NCI-H526 (cell line): ENCODE measurements around the gene AGO3.

Experiments used
- DNase-seq, 2 experiments: peaks; one replicate each; lab custom pipeline; 2025; lab: John Stamatoyannopoulos, UW

The AGO3 gene

DNA sequence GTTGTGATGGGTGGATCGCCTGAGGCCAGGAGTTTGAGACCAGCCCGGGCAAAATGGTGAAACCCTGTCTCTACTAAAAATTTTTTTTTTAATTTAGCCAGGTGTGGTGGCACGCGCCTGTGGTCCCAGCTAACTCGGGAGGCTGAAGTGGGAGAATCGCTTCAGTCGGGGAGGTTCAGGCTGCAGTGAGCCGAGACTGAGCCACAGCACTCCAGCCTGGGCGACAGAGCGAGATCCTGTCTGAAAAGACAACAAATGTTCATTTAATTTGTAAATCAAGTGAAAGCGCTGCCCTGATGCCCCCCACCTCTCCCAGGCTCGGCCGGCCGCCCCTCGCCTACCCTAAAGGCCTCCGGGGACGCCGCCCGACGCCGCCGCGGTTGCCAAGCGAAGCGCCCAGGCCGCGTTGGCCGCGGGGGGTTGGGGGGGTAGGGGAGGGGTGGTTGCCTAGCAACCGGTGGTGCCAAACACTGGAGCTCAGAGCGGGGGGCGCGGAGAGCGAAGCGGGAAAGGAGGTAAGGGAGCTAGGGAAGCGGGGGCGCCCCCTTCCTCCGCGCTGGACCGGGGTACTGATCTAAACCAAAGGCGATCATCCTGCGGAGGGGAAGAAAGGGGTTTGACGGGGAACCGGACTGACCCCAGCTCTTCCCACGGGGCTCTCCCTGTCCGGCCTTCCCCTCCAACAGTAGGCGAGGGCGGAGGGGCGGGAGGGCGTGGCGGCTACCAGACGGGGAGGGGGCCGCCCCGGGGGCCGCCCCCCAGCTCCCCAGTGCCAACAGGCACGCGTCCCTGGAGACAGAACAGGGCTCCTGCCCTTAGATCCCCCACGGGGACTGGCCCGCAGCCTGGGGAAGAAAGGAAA, 153.0 kb downstream of the AGO3 start, which contains the start of gene TEKT2:
TEKT2 (plus strand) TSS at position 460 of the 862 bp plus-strand sequence. CDS start 828 bp downstream, outside the sequence.
- DNase-seq = peak; percentile 79 to 95

DNA sequence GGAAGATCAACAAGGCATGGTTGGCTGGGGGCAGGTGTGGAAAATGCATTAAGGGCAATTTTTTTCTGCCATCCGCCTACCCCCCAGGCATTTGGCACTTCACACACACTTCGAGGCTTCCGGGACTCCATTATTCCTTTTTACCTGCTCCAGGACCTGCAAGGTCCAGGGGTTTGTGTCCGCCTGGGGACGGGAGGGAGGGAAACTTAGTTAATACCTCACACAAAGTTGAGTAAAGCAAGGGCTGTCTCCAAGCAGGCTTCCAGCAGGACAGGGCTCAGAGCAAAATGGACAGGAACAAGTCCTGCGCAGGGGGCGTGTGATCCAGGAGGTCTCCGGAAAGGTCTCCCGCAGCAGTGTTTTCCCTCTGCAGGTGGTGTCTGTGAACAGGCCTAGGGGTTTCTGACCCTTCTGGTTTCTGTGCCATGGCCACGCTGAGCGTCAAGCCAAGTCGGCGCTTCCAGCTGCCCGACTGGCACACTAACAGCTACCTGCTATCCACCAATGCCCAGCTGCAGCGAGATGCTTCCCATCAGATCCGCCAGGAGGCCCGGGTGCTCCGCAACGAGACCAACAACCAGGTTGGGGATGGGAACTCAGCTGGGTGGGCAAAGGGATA, 153.7 kb downstream of the AGO3 start:
- DNase-seq = peak; percentile 75 to 76

DNA sequence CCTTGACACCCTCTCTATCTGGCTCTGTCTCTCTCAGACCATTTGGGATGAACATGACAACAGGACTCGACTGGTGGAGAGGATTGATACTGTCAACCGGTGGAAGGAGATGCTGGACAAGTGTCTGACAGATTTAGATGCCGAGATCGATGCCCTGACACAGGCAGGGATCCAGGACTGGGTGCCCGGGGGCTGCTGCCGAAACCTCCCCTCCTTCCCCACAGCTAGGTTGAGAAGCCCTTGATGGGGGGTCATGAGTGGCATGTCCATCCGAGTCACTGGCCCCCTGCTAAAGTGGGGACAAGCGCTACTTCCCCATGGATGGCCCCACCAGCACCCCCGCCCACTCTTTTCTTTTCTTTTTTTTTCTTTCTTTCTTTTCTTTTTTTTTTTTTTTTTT, 154.2 kb downstream of the AGO3 start:
- DNase-seq = no peak

DNA sequence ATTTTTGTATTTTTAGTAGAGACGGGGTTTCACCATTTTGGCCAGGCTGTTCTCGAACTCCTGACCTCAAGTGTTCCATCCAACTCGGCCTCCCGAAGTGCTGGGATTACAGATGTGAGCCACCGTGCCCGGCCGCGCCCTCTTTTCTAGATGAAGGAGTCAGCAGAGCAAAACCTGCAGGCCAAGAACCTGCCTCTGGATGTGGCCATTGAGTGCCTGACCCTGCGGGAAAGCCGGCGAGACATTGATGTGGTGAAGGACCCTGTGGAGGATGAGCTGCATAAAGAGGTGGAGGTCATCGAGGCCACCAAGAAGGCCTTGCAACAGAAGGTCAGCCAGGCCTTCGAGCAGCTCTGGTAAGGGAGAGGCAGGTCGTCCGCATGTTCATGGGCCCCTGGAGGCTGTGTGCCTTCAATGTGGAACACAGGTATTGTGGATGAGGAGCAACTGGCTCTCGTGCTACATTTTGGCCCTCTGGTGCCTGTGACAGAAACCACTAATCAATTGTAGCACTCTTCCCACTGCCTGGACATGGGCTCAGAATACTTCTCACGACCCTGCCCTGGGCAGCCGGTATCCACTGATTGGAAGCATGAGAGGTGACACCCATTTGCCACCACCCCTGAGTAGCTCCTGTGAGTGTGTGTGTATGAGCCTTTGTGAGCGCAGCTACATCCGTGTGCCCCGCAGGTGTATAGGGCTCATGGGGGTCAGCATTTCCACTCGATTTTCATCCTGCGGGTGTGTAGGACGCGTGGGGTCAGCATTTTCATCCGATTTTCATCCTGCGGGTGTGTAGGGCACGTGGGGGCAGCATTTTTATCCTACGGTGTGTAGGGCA, 155.0 kb downstream of the AGO3 start:
- no peak for DNase-seq

DNA sequence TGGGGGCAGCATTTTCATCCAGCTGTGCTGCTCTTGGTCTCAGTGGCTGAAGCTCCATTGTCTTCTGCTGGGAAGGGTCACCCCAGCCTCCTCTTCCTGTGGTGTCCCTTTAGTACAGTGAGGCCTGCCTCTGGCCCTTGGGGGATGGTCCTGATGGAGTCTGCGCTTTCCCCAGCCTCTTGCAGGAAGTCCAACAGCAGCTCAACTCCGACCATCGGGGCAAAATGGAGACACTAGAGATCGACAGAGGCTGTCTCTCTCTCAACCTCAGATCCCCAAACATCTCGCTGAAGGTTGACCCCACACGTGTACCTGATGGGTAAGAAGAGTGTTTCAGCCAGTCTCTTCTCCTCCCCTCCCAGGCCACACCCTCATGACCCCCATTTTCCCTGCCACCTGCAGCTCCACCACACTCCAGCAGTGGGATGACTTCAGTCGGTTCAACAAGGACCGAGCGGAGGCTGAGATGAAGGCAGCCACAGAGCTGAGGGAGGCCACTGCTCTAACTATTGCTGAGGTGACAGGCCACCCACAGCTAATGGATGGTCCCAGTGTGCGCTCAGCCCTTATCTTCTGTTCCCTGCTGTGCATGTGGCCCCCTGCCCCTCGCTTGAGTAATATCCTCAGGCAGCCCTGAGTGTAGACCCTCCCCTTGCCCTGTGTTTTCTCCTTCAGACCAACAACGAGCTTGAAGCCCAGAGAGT, 155.8 kb downstream of the AGO3 start:
- no peak for DNase-seq

DNA sequence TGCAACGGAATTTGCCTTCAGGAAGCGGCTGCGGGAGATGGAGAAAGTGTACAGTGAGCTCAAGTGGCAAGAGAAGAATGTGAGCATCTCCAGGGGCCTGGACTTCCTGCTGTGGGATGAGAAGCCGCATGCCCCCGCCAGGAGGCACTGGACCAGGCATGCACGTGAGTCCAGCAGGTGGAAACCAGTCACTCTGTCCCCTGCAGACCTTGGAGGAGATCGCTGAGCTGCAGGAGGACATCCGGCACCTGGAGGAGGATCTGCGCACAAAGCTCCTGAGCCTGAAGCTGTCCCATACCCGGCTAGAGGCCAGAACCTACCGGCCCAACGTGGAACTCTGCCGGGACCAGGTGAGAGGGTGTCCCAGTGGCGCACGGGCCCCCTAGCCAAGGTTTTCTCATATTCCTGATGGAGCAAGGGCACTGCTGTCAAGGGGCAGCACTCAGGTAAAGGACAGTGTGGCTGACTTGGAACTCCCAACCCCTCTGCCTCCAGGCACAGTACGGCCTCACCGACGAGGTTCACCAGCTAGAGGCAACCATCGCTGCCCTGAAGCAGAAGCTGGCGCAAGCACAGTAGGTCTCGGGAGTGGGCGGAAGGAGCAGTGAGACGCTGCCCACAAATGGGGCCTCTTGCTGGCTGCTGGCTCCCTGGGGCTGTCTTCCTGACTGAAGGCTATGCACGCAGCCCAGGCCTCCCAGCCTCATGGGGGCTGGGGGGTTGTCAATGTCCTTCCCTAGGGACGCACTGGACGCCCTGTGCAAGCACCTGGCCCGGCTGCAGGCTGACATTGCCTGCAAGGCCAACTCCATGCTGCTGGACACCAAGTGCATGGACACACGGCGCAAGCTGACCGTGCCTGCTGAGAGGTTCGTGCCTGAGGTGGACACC, 156.6 kb downstream of the AGO3 start:
- DNase-seq = no peak

DNA sequence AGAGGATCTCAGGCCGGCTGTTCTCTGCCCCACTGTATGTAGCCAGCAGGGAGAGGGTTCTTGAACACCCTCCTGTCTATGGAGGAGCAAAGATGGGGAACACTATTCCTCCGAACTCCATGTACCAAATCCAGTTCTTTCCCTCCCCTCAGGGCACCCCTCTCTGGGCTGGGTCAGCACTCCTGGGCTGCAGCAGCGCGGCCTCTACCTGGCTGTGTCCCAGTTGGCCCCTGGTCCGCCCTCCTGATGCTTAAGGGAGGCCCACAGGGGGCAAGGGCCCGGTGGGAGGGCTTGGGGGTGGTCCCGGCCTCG, 157.3 kb downstream of the AGO3 start:
- DNase-seq = no peak

DNA sequence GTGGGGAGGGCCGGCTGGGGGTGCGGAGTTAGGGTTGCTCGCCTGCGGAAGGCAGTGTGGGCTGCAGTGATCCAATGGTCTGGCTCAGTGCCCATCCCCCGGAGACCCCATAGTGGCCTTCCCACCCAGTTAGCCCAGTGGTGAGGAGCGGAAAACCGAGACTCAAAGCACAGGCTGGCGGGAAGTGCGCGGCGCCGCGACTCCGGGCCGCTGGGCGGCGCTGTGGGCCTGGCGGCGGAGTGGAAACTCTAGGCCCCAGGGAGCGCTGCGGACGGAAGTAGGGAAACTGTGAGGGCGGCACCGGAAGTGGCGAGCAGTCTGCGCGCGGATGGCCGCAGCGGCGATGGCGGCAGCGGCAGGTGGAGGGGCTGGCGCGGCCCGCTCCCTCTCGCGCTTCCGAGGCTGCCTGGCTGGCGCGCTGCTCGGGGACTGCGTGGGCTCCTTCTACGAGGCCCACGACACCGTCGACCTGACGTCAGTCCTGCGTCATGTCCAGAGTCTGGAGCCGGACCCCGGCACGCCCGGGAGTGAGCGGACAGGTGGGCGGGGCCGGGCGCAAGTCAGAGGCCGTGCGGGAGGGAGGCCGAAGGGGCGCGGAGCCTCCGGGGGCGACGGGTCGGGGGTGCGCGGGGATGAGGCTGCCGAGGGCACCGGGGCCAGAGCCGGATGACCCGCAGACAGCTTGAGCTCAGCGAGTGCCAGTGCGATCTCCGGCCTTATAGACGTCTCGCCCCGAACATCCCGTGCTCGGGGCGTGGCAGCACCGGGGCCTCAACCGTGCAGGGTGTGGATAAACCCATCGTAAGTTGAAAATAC, 157.9 kb downstream of the AGO3 start, which contains the start of gene ADPRS:
ADPRS (plus strand) TSS at position 316 of the 816 bp plus-strand sequence; CDS start at position 329, 13 bp downstream.
- peak; percentile 84 to 98 for DNase-seq

DNA sequence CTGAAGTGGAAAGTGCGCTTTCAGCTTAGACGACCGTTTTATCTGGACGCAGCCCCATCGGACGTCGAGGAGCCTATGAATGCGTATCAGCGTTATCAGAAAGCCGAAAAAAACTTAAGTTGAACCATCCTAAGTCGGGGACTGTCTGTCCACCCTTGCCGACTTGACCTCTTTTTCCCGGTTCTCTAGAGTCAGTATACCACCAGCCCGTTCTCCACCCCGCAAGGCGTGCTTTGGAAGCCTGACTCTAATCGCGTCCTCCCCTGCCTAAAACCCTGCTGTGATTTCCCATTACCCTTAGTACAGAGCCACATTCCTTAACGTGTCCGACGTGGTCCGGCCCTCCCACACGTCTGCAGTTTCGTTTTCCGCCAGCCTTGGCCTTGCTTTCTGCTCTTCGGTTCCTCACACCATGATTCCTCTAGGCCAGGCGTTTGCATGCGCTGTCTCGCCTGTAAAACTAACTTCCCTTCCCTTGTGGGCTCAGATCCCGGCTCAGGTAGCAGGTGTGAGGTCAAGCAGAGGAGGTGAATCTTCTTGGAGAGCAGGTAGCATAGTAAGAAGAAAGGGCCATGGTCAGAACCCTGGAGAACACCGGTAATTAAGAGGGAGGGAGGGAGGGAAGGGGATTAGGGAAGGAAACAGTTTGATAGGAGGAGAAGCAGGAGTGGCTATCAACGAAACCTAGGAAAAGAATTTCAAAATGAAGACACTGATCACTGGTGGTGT, 158.7 kb downstream of the AGO3 start:
- no peak for DNase-seq

DNA sequence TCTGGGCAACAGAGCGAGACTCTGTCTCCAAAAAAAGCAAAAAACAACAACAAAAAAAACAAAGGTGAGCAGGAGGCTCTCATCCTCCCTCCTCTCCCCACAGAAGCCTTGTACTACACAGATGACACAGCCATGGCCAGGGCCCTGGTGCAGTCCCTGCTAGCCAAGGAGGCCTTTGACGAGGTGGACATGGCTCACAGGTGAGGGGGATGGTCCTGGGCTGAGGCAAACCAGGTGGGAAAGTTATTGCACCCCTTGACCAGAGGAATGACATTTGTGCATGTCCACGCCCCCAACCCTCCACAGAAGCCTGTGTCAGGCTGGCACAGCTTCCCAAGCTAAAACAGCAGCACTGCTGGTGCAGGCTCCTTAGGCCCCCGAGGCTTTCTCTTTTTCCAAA, 160.2 kb downstream of the AGO3 start:
- DNase-seq = no peak

DNA sequence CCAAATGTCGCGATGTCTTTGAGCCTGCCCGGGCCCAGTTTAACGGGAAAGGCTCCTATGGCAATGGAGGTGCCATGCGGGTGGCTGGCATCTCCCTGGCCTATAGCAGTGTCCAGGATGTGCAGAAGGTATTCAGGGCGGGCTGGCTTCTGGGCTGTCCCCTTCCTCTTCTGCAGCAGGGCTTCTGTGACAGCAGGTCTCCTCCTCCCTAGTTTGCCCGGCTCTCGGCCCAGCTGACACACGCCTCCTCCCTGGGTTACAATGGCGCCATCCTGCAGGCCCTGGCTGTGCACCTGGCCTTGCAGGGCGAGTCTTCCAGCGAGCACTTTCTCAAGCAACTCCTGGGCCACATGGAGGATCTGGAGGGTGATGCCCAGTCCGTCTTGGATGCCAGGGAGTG, 160.8 kb downstream of the AGO3 start:
- DNase-seq = no peak

DNA sequence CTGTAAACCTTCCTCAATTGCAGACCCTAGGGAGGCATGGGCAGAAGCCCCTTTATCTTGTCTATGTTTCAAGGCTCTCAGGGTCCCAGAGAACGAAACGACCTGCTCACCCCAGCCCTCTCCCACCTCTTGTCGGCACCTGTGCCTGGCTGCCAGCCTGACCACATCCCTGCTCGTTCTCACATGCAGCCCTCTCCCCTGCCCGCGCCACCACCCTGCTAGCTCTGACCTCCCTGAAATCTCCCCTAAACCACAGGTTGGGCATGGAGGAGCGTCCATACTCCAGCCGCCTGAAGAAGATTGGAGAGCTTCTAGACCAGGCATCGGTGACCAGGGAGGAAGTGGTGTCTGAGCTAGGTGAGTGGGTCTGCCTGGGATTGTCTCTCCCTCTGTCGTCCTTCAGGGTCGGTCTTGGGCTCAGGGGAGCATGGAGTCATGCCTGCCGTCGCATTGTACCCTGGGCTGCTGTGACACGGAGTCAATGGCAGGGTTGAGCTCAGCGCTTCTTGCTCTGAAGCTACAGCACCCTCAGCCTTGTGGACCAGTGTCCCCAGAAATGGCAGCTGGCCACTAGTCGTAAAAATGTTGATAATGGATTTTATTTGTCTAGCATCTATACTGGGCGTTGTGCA, 161.4 kb downstream of the AGO3 start:
- DNase-seq = no peak

DNA sequence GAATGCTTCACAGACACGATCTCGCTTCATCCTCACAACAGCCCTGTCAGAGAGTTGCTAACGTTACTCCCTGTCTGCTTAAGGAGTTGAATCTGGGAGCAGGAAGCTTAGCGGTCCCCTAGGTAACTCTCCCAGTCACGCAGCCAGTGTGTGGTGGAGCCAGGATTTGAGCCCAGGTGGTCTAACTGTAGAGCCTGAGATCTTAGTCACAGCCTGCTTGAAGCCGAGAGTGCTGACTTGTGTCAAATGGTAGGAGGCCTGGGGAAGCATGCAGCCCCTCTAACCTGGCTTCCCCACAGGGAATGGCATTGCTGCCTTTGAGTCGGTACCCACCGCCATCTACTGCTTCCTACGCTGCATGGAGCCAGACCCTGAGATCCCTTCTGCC, 161.9 kb downstream of the AGO3 start:
- no peak for DNase-seq

DNA sequence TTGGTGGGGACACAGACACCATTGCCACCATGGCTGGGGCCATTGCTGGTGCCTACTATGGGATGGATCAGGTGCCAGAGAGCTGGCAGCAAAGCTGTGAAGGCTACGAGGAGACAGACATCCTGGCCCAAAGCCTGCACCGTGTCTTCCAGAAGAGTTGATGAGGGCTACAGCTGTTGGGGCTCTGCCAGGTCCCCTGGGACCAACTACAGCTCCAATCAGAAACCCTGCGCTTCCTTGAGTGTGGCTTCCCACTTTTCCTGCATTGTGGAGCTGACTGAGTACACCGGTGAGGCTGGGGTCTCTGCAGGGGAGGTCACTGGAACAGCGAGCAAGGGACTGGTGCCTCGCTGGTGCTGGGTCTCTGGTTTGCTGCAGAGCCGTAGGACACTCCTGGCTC, 162.3 kb downstream of the AGO3 start:
- DNase-seq = no peak

DNA sequence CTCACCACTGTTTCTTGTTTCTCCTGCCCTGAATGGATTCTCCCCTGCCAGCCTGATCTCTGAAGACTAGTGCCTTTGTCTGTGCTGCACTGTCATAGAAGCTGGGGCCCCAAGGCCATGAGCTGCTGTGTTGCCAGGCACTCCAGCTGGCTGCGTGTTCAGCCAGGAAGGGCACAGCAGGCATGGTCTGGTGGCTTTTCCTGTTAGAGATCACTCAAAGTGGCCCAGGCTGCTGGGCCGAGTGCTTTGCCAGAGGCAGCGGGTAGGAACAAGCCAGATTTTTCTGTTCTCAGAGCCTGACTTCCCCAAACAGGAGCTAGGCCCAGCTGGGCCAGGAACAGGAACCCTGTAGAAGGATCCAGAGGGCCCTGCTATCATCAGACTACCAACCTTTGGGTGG, 163.0 kb downstream of the AGO3 start:
- DNase-seq = no peak

DNA sequence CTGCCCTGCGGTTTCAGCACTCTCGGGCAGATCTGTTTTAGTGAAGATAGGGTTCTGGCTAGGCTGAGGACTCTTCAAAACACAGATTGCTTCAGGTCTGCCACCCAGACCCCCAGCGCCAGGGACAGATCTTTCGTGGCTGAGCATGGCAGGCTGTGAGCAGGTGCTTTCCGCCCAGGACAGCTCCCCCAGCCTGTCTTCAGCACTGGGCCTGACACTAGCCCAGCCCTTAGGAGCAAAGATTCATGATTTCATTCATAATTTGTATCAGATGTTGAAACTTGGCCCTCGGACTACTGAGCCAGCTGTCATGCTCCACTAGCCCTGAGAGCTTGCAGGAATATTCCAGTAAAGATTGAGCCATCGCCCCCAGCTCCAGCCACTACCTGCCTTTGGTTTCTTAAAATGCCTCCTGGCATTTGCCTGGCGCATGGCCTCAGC, 163.7 kb downstream of the AGO3 start:
- no peak for DNase-seq

DNA sequence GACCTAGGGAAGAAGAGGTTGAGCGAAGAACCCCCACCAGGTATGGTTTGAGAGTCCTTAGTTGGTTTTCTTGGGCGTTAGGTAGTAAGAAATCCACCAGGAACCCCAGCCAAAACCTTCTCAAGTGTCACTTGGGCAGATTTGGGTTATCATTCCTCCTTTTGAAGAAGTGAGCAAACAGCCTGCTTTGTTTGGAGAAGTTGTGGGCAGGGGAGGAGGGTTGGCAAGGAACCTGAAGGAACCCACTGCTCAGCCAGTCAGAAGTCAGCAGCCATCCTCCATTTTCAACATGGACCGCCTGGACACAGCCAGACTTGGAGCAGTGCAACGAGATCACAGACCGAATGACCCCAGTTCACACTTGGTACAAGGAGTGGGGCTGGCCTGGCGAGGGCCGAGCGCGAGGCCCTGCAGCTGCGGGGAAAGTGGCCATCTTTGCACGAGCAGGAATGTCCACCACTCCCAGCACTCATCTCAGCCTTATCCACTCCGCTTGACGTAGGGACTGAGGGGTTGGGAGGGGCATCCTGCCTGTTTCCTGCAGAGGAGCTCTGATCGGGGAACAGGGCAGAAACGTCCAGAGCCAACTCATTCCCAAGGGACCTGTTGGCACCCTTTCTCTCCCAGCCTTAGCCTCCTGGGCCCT, 165.0 kb downstream of the AGO3 start:
- peak in 1 of 2 experiments; percentile 27 for DNase-seq
